Urothelium cell line (cell line): ENCODE data around the gene TRIOBP.
"Not testable (repeated sequence)": the region's sequence is repeated elsewhere in the genome, so short reads cannot be mapped to it uniquely, and the experiment has no call there.

ENCODE experiments used
- DNase-seq: peaks from one replicate; pipeline ENCODE4 v3.0.0; 2011; ENCODE audit warnings: low spot score, mixed read lengths
- FAIRE-seq: peaks from 2 replicates; lab custom pipeline; 2011; peaks lifted over from hg19 to GRCh38; lab: Jason Lieb, UNC

The TRIOBP gene

DNA sequence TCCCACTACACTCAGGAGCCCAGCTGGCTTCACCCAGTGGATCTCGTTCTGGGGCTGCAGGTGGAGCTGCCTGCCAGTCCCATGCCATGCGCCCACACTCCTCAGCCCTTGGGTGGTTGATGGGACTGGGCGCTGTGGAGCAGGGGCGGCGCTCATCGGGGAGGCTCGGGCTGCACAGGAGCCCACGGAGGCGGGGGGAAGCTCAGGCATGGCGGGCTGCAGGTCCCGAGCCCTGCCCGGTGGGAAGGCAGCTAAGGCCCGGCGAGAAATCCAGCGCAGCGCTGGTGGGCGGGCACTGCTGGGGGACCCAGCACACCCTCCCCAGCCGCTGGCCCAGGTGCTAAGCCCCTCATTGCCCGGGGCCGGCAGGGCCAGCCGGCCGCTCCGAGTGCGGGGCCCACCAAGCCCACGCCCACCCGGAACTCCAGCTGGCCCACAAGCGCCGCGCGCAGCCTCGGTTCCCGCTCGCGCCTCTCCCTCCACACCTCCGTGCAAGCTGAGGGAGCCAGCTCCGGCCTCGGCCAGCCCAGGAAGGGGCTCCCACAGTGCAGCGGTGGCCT, 21.0 kb downstream of the TRIOBP start:
- not testable (repeated sequence) for DNase-seq, FAIRE-seq

- FAIRE-seq (no peak), DNase-seq (no peak)
Observed at GRCh38 chr22:37725551-37726240, 28.8 kb downstream of the TRIOBP start.

DNA sequence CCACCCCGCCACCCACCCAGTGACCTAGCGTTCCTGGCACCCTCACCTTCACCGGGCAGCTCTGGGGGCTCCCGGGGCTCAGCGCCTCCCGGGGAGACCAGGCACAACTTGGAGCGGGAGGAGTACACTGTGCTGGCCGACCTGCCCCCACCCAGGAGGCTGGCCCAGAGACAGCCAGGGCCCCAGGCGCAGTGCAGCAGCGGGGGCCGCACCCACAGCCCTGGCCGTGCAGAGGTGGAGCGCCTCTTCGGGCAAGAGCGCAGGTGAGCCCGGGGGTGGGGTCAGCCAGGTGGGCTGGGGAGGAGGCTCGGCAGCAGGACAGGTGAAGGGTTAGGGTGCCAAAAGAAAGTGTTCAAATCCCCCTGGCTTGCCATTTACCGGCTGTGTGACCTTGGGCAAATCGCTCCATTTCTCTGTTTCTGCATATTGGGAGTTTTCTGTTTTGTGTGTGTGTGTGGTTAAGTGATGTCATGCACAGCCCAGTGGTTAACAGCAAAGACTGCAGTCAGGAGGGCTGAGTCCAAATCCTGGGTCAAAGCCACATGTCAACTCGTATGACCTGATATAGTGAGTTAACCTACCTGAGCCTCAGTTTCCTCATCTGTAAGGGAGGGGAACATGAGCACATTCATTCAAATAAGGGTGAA, 29.5 kb downstream of the TRIOBP start:
- DNase-seq (no peak), FAIRE-seq (no peak)

DNA sequence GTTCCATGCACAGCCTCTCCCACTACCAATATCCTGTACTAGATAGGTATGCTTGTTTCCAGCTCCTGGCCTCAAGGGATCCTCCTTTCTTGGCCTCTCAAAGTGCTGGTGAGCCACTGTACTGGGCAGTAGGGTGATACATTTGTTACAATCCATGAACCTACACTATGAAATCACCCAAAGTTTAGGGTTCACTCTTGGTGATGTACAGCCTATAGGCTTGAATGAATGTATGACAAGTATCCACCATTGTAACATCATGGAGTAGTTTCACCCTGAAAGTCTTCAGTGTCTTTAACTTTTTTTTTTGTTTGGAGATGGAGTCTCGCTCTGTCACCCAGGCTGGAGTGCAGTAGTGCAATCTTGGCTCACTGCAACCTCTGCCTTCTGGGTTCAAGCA, 31.8 kb downstream of the TRIOBP start:
- DNase-seq, result no peak
- no peak for FAIRE-seq

DNA sequence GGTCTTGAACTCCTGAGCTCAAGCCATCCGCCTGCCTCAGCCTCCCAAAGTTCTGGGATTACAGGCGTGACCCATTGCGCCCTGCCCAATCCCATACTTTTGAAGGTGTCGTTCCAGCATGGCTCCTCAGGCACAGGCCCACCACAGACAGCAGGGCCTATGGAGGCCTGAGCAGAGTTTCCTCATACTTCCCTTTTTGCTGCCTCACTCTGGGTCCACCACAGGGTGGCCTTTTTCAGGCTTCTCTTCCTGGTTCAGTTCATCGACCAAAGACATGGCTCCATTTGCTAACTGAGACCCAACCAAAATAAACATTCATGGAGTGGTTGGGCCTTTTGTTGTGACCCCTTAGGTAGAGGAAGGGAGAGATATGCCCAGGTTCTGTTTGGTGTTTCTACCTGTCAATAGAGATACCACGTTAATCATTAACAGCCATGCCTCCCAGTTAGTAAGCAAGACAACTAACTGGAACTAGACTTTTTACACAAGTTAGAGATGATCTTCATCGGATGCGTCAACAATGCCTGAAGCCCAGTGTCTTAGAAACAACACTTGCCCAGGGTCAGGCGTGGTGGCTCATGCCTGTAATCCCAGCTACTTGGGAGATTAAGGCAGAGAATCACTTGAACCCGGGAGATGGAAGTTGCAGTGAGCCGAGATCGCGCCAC, 35.1 kb downstream of the TRIOBP start:
- no peak for DNase-seq
- no peak for FAIRE-seq

DNA sequence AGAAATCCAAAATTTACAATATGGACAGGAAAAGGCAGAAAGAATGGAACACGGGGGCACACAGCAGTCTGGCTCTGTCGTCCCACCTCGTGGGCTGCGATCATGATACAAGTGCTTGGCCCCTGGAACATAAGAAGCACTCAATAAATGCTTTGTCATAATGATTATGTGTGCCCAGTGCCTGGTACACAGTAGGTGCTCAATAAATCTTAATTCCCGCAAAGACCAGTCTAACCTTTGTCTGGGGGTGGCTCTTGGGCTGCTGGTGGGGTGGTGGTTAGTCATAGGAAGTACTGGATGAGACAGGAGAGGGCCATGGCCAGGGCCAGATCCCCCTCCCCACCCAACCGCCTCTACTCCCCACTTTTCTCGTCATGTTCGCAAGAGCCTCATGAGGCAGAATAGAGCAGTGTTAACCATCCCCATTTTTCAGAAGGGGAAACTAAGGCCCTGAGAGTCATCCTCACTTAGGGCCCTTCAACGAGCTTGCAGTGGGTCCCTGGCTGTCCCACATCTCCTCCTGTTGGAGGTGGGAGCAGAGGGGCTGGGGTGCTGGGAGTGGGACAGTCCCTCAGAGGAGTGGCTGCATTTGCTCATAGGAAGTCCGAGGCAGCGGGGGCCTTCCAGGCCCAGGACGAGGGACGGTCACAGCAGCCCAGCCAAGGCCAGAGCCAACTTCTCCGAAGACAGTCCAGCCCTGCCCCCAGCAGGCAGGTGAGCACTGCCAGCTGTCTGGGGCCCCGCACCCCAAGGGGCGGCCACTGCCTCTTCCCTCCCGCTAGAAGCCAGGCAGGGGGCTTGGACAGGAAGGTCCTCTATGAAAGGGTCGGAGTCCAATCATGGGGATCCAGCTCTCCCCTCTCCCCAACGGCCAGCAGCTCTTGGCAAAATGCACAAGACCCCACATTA, 36.1 kb downstream of the TRIOBP start:
- no peak for DNase-seq
- FAIRE-seq, result no peak

GRCh38 chr22:37733625-37734401, 37.0 kb downstream of the TRIOBP start:
- DNase-seq (no peak), FAIRE-seq (no peak)

- no peak for FAIRE-seq
Observed at GRCh38 chr22:37734402-37734700, 37.5 kb downstream of the TRIOBP start.

GRCh38 chr22:37734964-37735451, 38.2 kb downstream of the TRIOBP start:
- DNase-seq (no peak), FAIRE-seq (no peak)

More at GRCh38 chr22:37734402-37734700, 37.5 kb downstream of the TRIOBP start:
- no peak for DNase-seq

DNA sequence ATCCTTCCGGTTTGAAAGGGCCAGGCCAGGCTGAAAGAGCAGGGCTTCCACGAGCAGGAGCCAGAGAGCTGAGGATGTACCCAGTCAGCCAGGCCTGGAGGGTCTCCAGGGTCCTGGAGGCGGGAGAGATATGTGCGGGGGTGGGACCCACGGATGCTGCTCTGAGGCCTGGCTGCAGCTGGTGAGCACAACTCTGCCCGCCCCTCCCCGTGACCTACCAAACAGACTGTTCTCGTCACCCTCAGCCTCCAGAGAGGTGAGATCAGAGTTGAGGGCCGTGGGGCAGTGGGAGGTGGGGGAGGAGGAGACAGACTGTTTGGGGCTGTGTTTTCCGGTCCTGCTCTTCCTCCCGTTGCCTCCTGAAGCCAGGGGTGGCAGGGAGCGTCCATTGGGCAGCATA, 42.2 kb downstream of the TRIOBP start:
- FAIRE-seq (no peak), DNase-seq (no peak)

- DNase-seq (no peak), FAIRE-seq (no peak)
Observed at GRCh38 chr22:37739611-37740049, 42.8 kb downstream of the TRIOBP start.

- FAIRE-seq, result no peak
- DNase-seq, result no peak
Observed at GRCh38 chr22:37740455-37741311, 43.8 kb downstream of the TRIOBP start.

DNA sequence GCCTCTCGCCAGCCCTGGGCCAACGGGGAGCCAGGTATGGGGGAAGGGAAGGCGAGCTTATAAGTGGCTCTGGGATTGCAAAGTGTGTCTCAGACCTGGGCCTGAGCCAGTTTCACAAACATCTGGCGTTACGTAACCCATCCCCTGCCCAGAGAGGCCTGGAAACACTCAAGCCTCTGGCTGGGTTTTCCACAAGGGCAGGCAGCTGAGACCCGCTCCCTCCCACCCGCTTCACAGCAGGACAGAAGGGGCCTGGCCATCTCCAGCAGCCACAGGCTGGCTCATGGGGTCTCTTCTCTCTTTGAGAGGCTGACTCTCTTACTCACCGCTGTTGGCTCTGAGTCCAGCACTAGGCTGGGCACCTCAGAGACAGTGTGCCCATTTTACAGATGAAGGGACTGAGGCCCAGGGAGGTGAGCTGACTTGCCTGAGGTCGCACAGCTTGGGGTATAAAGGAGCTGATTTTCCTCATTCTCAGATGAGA, 44.5 kb downstream of the TRIOBP start:
- no peak for FAIRE-seq
- DNase-seq, result no peak

DNA sequence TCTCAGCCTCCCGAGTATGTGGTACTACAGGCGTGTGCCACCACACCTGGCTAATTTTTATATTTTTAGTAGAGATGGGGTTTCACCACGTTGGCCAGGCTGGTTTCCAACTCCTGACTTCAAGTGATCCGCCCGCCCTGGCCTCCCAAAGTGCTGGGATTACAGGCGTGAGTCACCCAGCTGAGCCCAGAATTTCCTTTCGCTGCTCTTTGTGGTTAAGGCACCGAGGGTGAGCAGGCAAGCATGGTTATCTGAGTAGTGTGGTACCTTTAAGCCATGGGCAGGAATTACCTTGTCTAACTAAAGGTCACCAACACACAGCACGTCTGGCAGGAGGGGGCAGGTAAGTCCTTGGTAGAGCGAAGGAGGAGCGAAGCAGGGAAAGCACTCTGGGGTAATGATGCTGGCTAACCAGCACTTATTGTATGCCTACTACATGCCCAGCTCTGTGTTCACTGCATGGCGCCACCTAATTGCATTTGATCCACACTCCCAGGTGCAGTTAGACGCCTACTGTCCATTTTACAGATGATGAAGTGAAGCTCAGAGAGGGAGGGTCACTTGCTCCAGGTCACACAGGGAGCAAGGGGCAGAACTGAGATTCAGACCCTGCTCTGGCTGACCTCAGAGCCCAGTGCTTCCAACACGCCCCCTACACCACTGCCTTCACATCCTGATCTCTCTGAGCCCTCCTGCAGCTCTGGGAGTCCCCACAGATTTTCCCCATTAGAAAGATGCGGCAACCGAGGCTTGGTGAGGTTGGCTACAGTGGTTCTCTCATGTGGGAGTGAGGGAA, 45.7 kb downstream of the TRIOBP start:
- peak; percentile 87 for DNase-seq

DNA sequence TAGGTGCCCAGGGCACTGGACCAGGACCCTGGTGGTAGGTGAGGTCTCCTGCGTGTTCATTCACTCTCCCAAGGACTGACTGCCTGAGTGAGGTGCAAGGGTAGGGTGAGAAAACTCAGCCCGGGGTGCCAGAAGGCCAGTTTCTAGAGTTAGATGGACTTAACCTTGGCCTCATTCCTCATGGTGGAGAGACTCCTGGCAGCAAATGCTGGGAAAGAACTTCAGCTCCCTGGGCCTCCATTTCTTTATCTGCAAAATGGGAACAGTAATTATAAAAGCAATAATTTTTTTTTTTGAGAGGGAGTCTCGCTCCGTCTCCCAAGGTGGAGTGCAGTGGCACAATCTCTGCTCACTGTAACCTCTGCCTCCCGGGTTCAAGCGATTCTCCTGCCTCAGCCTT, 47.7 kb downstream of the TRIOBP start:
- DNase-seq, result no peak

More for the DNA sequence above, 45.7 kb downstream of the TRIOBP start:
- peak; percentile 89 for FAIRE-seq

GRCh38 chr22:37745548-37746365, 48.9 kb downstream of the TRIOBP start:
- DNase-seq (peak; percentile 96), FAIRE-seq (peak; percentile 77)

More for the DNA sequence above, 47.7 kb downstream of the TRIOBP start:
- no peak for FAIRE-seq
